HG02678 (cell line): Measurements from ENCODE around the gene NTM.

Source experiments
- ATAC-seq: cut with Tn5 transposase; IDR thresholded peaks from one replicate; pipeline ENCODE4 v1.9.1; 2021; ENCODE audit warnings: mild to moderate bottlenecking, moderate library complexity; ENCODE audit not compliant: unreplicated experiment

NTM gene

DNA sequence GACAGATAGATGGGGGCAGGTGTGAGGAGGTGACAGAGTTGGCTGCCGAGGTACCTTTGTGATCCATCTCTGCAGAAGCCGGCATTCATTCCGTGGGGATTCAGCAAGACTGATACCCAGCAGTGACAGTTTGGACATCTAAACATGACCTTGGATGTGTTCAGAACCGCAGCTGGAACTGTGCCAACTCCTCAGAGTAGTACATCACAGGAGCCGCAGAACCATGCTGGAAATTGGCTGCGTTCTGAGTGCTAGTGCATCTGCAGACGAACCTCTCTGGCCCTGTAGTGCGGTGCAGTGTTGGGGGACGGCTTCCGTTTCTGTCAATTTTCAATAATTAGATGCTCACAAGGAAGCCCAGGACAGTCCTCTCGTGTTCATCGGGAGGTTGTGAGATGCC is 772.1 kb downstream of the NTM start:
- no peak for ATAC-seq

DNA sequence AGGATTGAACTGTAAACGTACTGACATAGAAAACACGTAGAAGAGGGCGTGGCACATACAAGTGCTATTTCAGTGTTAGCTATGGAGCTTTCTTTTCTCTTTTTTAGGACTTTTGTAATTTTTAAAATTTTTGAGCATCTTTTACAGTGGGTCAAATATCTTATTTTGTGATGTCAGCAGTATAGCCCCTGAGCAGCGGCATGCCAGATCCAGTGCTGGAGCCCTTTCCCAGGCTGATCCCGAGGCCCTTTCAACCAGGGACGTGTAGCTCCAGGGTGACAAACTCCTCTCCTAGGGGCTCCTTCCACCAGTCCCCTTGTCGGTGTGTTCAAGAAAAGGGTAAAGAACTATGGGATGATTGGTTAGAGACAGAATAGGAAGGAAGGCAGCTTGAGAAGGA is 777.0 kb downstream of the NTM start:
- ATAC-seq: no peak

DNA sequence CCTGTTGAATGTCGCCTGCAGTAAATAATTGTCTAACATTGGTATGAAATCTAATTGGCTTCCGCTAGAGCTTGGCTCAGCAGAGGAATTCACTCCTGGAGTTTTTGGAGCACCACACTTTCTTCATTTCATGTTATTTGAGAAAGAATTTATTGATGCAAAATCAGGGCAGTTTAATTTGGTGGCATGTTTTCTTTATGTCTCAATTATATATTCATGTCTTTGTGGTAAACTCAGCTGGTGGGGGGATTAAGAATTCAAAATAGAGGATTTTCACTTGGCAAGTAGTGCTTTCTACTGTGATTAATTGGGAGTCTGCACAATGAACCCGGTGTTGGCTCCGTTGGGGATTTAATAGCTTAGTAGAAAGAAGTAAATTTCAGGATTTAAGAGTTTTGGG is 784.4 kb downstream of the NTM start:
- no peak for ATAC-seq

DNA sequence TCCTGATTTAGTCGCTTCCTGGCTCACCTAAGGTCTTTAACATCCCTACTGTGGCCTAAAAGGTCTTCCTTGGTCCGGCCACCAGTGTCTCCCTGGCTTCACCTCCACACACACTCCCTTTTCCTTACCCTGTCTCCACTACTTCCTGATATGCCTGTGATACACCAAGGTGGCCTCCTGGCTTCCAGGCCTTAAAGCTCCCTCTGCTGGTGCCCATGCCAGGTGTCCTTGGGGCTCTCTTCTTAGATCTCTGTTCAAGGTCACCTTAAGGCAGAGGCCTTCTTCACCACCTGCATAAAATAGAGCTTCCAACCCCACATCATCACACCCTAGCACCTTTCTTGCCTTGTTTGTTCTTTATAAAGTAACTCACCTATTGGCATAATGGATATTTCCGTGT is 787.7 kb downstream of the NTM start:
- no peak for ATAC-seq

DNA sequence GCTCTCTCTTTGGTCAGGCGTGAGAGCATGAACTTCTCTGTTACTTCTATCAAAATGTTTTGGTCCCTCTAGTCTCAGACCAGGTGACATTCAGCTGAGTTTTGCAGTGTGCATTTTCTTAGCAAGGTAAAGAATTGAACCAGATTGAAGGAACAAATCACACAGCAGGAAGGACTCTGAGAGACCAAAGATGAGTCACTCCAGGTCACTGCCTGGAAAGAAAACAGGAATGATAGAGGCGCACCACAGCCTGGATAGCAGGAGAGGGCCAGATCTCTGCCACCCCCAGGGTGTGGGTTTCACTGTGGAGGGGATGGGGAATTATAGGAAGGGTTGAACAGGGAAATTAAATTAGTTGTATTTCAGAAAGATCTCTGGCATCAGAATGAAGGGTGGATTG is 788.3 kb downstream of the NTM start:
- ATAC-seq: no peak

DNA sequence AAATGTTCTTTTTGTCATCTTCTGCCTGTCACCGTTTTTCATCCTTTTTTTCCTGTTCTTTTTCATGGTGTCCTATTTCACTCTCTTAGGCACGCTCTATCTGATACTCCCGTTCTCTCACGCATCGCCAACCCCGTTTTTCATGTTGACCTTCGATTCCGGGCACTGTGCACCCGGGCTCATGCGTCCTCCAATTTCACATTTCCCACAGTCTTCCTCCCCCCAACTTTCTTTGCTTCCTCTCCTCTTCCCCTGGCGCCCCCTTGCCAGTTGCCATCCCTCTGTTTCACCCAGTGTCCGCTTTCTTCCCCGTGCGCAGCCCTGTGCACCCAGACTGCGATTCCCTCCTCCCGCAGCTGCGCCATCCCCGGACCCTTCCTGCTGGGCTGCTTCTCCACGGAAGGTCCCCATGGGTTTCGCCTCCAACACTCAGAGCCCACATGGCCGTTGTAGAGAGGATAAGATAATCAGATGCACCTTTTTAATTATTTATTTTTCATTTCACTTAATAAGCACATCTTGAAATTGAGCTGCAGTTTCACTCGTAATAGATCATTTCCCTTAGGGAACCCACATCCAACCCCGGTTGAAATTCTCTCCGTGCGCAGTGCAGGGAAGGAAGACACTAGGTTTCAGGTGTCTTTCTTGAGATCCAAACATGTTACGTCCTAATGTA is 791.1 kb downstream of the NTM start:
- no peak for ATAC-seq

DNA sequence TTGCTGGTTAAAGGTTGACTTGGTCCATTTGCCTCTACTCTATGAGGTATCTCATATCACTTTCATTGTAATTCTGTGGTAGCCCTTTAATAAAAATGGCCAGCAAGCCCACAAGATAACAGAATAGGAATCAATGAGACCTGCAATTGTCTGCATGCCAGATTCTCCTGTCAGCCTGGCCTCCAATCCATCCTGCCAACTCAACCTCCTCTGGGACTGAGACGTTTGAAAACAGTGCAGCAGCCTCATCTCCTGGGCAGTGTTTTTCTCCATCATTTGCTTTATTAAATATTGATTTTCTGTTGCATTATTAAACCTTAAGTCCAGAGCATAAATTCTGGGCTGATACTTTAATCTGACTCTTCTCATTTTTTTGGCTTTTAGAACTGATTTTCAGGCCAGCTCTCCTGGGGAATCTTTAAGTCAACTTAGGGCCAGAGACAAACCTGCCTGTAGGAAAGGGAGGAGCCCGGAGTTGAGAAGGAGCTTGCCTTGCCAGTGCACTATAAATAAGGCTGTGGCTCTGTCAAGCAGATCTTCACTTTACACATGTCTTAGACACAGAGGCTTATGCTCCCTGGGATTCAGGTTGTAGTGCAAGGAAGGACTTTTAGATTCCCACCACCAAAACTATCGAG is 798.0 kb downstream of the NTM start:
- ATAC-seq: no peak

DNA sequence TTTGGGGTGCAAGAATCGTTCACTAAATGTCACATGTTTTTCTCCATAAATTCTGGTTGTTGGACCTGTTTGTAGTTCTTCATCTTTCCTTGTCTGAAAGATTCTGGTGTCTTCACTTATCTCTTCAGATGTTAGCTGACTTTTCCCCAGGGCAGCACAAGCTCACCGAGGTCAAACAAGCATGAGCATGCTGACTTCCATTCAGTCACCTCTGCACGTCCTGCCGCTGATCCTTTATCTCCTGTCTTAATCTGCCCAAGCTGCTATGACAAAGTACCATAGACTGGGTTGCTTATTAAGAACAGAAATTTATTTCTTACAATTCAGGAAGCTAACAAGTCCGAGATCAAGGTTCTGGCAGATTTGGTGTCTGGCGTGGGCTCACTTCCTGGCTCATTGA is 800.6 kb downstream of the NTM start:
- no peak for ATAC-seq

DNA sequence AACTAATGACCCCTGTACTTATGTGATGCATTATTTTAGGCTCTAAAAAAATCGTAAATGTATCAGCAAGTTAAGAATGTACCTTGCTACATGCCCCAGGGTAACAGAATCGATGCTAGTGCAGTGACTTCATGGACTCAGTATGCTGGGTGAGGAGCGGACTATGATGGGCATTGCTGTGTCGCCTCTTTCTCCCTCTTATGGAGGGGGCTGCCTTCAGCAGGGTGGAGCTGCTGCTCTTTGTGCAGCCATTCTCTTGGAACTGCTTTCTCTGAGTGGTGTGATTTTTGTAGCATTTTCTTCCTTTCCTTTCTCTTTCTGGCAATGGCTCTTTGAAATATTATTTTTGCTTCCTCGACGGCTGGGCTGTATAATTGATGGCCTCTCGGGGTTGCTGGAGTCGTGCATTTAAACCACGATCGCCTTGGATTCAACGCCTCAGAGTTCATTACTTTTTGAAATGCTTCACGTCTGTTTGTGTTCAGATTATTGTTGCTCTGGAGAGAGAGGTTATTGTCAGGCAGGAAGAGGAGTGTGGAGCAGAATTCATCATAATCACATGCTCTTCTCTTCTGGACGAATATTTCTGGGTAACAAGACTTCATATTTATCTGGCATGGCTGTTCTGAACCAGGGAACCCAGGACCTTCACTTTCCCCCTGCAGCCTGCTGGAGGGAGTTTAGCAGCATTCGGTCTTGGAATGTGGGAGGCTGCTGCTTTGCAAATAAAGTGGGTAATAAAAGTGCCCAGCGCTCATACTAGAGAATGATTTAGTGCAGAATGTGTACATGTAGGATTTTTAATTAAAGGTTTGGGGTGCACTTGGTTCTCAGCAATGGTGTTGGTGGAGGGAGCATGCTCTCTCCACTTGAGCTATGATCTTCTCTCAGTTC is 804.2 kb downstream of the NTM start:
- no peak for ATAC-seq

DNA sequence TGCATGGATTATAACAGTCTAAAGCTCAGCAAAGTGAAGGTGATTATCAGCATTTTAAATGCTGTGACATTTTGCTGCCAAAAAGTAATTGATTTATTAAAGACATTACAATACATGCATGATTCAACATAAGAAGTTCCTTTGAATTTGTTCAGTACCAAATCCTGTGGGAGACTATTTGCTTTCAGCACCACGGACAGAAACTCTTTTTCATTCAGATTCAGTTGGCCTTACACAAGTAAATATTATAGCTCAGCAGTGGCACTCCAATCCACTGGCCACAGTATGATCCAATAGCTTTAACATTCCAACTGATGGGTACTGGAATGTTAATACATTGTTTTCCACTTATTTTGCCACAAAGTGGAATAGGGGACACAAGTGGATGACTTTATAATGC is 806.7 kb downstream of the NTM start:
- ATAC-seq: no peak

DNA sequence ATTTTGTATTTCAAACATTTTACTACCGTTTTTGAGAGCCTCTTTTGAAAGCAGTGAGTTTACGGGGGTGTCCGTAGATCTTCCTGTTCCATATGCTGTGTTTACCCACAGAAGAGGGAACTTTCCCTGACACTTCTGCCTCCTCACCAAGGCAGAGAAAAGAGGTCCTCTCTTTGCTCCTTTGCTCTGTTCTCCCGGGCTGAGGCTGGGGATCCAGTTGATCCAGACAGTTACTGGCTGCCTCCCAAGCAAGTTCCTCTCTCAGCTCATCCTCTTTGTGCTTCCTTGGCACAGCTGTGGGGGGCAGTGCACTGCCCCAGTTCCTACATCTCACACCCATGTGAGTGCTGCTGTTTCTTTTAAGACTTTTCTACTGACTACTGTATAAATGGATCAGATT is 813.7 kb downstream of the NTM start:
- no peak for ATAC-seq

DNA sequence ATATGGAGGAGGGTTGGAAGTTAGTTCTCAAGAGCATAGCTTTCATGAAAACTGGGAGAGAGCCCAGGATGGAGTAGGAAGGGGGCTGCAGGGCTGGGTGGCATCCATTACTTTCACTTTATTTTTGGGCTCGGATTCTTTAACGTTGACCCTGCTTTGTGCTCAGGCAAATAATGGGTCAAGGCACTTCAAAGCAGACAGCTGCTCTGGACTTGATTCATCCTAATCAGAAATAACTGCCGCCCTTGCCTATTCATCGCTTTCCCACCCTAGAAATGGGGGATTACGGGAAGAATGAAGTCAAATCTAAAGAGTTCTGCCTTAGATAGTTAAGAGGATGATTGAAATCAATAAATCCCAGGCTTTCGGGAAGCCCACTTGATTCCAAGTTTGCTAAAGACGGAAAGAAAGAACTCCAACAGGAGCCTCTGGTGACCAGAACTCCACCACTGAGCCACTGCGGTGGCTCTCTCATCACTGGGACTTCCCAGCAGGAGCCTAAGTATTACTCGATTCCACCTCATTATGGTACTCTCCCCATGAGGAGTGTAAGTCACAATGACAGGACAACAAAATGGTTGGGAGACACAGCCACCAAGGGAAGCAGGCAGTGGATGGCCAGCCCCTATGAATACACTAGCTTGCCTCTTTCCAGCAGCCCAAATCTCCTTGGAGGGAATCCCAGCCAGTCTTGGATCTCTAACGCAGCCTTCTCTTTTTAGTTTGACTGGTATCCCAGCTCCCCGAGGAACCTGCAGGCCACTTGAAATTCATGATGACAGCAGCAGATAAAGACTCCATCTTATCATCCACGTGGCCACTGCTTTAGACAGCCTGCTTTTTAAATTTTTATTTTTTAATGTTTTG is 815.5 kb downstream of the NTM start:
- no peak for ATAC-seq

DNA sequence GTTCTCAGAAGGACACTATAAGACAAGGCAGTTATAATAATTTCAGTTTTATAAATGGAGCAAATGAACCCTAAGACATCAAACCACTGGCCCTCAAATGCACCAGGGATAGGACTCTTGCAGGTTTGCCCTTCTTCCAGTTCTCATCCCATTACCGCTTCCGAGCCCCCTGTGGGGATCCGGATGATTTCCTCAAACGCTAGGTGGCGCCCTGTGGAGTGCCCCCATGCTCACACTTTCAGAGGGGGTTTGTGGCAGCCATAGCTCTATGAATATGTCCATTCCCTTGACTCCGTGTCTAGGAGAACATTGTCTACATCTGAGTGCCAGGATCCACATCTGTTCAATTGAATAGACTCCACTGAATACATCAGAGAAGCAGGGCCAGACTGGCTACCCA is 816.3 kb downstream of the NTM start:
- ATAC-seq: no peak

DNA sequence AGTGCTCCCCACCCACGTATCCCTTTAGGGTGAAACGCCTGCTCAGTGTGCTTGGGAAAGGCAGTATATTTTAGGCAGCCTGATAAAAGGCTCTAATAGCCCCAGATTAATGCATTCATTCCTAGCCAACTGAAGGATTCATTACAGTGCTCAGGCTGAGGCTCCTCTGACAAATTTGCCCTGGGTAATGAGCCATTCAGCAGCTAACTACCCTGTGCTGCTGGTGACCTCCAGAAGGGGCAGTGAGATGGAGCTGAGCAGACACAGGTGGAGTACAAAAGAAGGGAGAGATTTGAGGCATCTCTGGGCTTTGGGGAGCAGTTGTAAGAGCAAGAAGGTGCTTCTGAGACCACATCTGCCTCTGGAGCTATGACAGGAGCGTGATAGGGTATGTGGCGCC is 817.0 kb downstream of the NTM start:
- no peak for ATAC-seq

DNA sequence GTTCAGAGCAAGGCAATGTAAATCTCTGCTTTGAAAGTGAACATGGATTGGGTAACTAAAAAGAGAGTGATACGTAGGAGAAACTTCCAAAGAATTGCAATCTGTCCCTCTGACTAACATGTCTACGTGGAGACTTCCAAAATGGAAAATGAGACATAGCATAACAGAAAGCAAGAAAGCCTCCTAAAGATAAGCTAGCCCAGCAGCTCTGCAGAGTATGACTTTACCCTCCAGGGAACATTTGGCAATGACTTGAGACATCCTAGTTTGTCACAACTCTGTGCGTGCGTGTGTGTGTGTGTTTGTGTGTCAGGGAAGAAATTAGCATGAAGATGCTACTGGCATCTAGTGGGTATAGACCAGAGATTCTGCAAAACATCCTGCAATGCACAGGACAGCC is 817.4 kb downstream of the NTM start:
- ATAC-seq: no peak

DNA sequence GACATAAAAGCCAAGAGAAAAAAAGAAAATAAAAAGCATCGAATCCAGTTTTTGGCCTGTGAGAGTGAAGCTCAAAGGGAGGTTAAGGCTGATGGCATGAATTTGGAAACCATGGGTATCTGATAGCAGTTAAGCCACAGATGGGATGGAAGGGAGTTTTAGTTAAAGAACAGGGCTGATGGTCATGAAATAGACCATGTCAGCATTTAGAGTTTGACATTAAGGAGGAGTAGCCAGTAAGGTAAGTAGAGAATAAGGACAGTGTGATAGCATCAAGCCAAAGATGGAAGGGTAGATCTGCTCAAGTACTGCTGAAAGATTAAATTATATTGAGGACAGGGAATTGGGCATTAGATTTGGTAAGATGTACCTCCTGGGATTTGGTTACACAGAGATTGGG is 826.5 kb downstream of the NTM start:
- ATAC-seq: no peak

DNA sequence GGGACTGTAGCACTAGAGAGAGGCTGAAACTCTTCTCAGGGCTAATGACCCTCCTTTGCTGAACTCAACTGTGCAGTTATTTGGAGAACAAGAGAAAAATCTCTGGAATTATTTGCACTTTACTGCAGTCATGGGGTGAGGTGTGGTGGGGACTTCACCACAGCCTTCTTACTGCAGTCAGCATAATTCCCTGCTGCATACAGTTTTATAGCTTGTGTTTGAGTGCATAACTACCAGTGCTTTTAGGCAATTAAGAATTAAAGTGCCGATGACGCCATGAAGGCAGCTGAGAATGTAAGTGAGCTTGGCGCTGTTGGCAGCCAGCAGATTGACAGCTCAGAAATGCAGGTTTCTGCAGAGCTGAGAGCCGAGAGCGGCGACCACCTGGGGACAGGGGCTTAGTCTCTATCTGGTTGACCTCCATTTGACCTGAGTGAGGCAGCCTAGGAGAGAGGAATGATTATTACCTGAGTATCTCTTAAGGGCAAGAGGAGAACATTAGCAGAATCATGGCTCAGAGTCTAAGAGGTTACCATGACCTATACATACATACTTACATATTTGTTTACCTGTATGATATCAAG is 830.0 kb downstream of the NTM start:
- no peak for ATAC-seq

DNA sequence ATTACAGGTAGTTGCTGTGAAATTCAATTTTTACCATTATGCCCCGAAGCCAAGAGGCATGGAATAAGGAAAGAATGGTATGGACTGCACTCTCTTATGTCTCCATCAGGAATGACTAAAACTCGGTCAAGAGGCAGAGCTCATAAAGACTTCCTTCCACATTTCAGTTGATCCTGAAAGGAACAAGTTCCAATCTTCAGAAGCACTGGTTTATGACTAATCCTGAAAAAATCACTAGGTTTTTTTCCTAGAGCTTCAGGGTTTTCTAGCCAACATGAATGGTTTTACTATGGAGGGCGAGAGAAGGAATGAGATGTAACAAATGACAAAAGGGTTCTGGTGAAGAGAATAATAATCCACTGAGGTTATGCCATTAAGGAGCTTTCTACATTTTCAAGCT is 832.2 kb downstream of the NTM start:
- no peak for ATAC-seq

DNA sequence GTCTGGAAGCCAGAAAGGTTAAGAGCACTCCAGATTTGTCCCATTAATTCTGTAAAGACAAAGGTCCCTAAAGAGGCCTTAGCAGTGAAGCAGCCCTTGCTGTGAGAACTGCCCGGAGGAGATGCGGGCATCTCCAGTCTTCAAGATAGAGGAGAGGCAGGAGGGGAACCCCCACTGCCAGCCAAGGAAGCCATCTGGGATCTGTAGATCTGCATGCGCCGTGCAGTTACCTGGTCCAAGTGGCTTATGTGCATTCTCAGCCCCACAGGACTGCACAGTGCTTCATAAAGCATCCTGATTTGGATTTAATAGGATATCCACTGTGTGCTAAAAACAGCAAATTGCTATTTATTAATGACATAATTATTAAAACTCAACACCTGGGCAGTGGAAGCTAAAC is 834.6 kb downstream of the NTM start:
- no peak for ATAC-seq

DNA sequence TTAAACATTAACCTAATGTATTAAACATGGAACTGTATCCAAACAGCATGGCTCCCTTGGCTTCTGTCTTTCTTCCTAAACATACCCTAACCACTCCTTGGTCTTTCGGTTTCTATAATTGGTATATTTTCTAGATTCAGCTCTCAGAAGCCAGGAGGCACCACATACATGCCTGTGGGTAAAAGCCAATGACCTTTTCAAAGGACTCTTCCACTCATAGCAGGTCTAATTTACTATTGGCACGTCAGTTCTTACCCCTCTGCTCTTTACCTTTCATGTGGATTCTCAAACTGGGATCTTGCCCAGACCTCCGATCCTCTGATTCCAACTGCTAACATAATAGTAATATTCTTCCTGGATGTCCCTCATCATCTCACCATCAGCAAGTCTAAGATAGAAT is 835.1 kb downstream of the NTM start:
- ATAC-seq: no peak

DNA sequence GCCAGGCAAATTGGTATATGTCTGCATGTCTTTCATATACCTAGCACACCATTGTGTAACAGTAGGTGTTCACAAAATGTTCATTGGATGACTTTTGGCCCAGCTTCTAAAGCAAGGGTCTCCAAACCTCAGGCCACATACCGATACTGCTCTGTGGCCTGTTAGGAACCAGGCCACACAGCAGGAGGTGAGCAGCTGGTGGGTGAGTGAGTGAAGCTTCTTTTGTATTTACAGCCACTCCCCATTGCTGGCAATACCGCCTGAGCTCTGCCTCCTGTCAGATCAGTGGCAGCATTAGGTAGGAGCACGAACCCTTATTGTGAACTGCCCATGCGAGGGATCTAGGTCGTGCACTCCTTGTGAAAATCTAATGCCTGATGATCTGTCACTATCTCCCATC is 836.6 kb downstream of the NTM start:
- ATAC-seq: no peak
